B cell (primary cell): ENCODE data around the gene FOXI1. TPM values are rescaled to one million over a fixed set of nuclear protein-coding genes. Genes with fewer than 3 reads are reported as not detected.

Experiments
- ATAC-seq: fragments of 200-7000 bp; cut with Tn5 transposase; one replicate; pipeline ENCODE4 v1.10.0; 2021; ENCODE audit warnings: low read depth, mild to moderate bottlenecking, moderate number of reproducible peaks, moderate library complexity
- CTCF ChIA-PET: fragments of 350-600 bp; sonication (Branson Sonifier 250); formaldehyde crosslinking; loops from one replicate; lab custom pipeline; 2021; ENCODE audit warnings: antibody characterized with exemption, inconsistent platforms; lab: Charles Lee
- POLR2A ChIA-PET: fragments of 350-600 bp; sonication (Branson Sonifier 250); formaldehyde crosslinking; loops from one replicate; lab custom pipeline; 2021; ENCODE audit warnings: antibody characterized with exemption; lab: Charles Lee
- DNase-seq: peaks from one replicate; pipeline ENCODE4 v3.0.0; 2013
- H2AFZ ChIP-seq: 2 replicates; pipeline ENCODE4 v1.6.1; 2012; ENCODE audit warnings: mild to moderate bottlenecking, low read depth, low read length; ENCODE audit not compliant: insufficient read depth, poor library complexity, severe bottlenecking
- H3K27ac ChIP-seq, 2 donors: 1 replicate in 1 of 2; 2 replicates in 1 of 2; pipeline ENCODE4 v1.5.1; 2012 to 2013; ENCODE audit warnings: low read length in 2 of 2, mild to moderate bottlenecking in 2 of 2, moderate library complexity in 1 of 2
- H3K27me3 ChIP-seq, 4 experiments: fragments of 200-600 bp in 1 of 4; sonication (generic) in 1 of 4; replicated peaks in 1 of 4; 1 replicate in 2 of 4; 2 replicates in 2 of 4; pipeline versions ENCODE4 v1.6.1 to v1.7.0; 2013 to 2016; ENCODE audit warnings: low read length in 3 of 4, mild to moderate bottlenecking in 2 of 4, mixed read lengths in 1 of 4, moderate library complexity in 1 of 4; ENCODE audit not compliant: insufficient read depth in 4 of 4, control insufficient read depth in 3 of 4; ENCODE audit errors: control extremely low read depth in 1 of 4
- H3K36me3 ChIP-seq, 2 experiments: replicated peaks in 1 of 2; 1 replicate in 1 of 2; 2 replicates in 1 of 2; pipeline versions ENCODE4 v1.6.1 to v1.7.1; 2013; ENCODE audit warnings: low read length in 1 of 2; ENCODE audit not compliant: insufficient read depth in 2 of 2, control insufficient read depth in 1 of 2; ENCODE audit errors: control extremely low read depth in 1 of 2, extremely low read depth in 1 of 2
- H3K4me1 ChIP-seq, 2 donors: fragments of 200-600 bp in 1 of 2; sonication (generic) in 1 of 2; 1 replicate in 1 of 2; 2 replicates in 1 of 2; pipeline versions ENCODE4 v1.5.1 to v1.6.1; 2013 to 2017; ENCODE audit warnings: low read length in 2 of 2; ENCODE audit not compliant: control insufficient read depth in 2 of 2, insufficient read depth in 2 of 2
- H3K4me2 ChIP-seq: replicated peaks from 2 replicates; pipeline ENCODE3; 2012; ENCODE audit warnings: mild to moderate bottlenecking, low read depth, low read length; ENCODE audit not compliant: poor library complexity, severe bottlenecking
- H3K4me3 ChIP-seq, 5 experiments: fragments of 200-600 bp in 1 of 5; sonication (generic) in 1 of 5; 1 replicate in 3 of 5; 2 replicates in 2 of 5; pipeline versions ENCODE4 v1.5.1 to v1.7.0; 2011 to 2016; ENCODE audit warnings: low read length in 4 of 5, mild to moderate bottlenecking in 4 of 5, low read depth in 2 of 5, control low read depth in 1 of 5, moderate library complexity in 1 of 5; ENCODE audit not compliant: insufficient read depth in 1 of 5; ENCODE audit errors: control extremely low read depth in 1 of 5, extremely low read depth in 1 of 5
- H3K79me2 ChIP-seq: fragments of 200-600 bp; sonication (generic); one replicate; pipeline ENCODE4 v1.6.0; 2016; ENCODE audit warnings: low read length; ENCODE audit not compliant: control insufficient read depth, insufficient read depth
- H3K9ac ChIP-seq: fragments of 200-600 bp; sonication (generic); 2 replicates; pipeline ENCODE4 v1.6.1; 2017; ENCODE audit warnings: mild to moderate bottlenecking, low read length, moderate library complexity
- H3K9me3 ChIP-seq, 3 donors: one replicate each; pipeline versions ENCODE4 v1.6.1 to v1.7.1; 2013; ENCODE audit warnings: low read length in 2 of 3; ENCODE audit not compliant: control insufficient read depth in 2 of 3, insufficient read depth in 1 of 3; ENCODE audit errors: control extremely low read depth in 1 of 3
- H4K20me1 ChIP-seq: 2 replicates; pipeline ENCODE4 v1.6.0; 2012; ENCODE audit warnings: mild to moderate bottlenecking, low read length; ENCODE audit not compliant: insufficient read depth, control insufficient read depth, poor library complexity, severe bottlenecking
- H3K27ac Mint-ChIP-seq: one replicate; pipeline ENCODE4 v1.8.0; 2021; ENCODE audit warnings: mixed read lengths
- H3K27me3 Mint-ChIP-seq: one replicate; pipeline ENCODE4 v1.8.0; 2021; ENCODE audit warnings: mixed read lengths
- H3K4me1 Mint-ChIP-seq: one replicate; pipeline ENCODE4 v1.8.0; 2021; ENCODE audit warnings: mixed read lengths
- H3K4me3 Mint-ChIP-seq: one replicate; pipeline ENCODE4 v1.8.0; 2021; ENCODE audit warnings: mixed read lengths
- H3K9me3 Mint-ChIP-seq: one replicate; pipeline ENCODE4 v1.8.0; 2022; ENCODE audit warnings: mixed read lengths; ENCODE audit not compliant: insufficient read depth
- EZH2 ChIP-seq: IDR thresholded peaks from 2 replicates; pipeline ENCODE4 v1.6.1; 2012; ENCODE audit warnings: borderline replicate concordance, low read depth, mild to moderate bottlenecking, moderate library complexity, low read length; ENCODE audit not compliant: insufficient read depth, poor library complexity, severe bottlenecking
- WGBS: methylation state at CpG from one replicate; pipeline ENCODE4 v1.1.5; 2013; ENCODE audit warnings: missing lambda C conversion rate; ENCODE audit not compliant: insufficient coverage; 5-methylcytosine and 5-hydroxymethylcytosine counted together
- intact Hi-C: fragments of 100-400 bp; cut with micrococcal nuclease; formaldehyde crosslinking; loops from one replicate; pipeline ENCODE4 v1.10.0; 2022
- polyA minus RNA-seq: library from RNA; depleted of rRNA, polyadenylated mRNA; stranded (reverse); fragments of >200 nt; gene quantifications from 2 replicates; pipeline ENCODE4 v1.2.3, GENCODE V29; 2012
- polyA plus RNA-seq: library from polyadenylated mRNA; depleted of rRNA; stranded (reverse); fragments of >200 nt; gene quantifications from 2 replicates; pipeline ENCODE4 v1.2.3, GENCODE V29; 2012
- total RNA-seq, 2 donors: library from RNA; stranded (reverse); fragments of 120-200 nt in 1 of 2; gene quantifications; 1 replicate in 1 of 2; 2 replicates in 1 of 2; pipeline versions ENCODE4 v1.2.3 to v1.2.4, GENCODE V29; 2013 to 2022
- TF ChIP-seq, protein P1 (sequence below): fragments of 200-600 bp; IDR thresholded peaks from one replicate; pipeline ENCODE4 v1.8.0; 2022; ENCODE audit warnings: antibody characterized with exemption, mild to moderate bottlenecking

The FOXI1 gene
- total RNA-seq: not detected in 2 replicates
- total RNA-seq (2013): not detected
- 0.17 TPM in 1 of 2 replicates, not detected in the other for polyA plus RNA-seq
- 0.17 and 0.43 TPM in 2 replicates for polyA minus RNA-seq

DNA sequence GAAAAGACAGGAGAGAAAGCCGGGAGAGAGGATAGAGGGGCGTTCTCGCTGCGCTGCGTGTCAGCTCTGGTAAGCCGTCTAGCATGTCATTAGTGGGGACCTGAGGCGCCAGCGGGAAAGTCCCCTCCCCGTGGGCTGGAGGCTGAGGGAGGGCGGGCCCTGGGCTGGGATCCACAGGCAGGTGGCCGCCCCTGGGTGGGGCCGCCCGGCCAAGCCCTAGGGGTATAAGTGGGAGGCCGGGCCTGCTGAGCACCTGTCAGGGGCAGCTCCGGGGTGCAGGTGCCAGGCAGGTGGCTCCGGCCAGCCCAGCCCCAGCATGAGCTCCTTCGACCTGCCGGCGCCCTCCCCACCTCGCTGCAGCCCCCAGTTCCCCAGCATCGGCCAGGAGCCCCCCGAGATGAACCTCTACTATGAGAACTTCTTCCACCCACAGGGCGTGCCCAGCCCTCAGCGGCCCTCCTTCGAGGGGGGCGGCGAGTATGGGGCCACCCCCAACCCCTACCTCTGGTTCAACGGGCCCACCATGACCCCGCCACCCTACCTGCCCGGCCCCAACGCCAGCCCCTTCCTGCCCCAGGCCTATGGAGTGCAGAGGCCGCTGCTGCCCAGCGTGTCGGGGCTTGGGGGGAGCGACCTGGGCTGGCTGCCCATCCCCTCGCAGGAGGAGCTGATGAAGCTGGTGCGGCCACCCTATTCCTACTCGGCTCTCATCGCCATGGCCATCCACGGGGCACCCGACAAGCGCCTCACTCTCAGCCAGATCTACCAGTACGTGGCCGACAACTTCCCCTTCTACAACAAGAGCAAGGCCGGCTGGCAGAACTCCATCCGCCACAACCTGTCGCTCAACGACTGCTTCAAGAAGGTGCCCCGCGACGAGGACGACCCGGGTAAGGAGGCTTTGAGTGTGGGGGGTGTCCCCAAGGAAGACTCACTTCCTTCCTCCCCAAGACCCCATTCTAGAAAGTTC is at the start of gene FOXI1:
TSS of gene FOXI1 (plus strand) at position 256 of the 970 bp plus-strand sequence. CDS start at position 317, 61 bp downstream.
- no peak within 1 kb of the TSS for H2AFZ ChIP-seq
- no peak within 1 kb of the TSS for H3K4me3 Mint-ChIP-seq
- no peak within 1 kb of the TSS for H3K4me3 ChIP-seq
- peaks cover 0 to 4% (median 1%) of the 10 kb centered on the region in 4 experiments for H3K27me3 ChIP-seq
- 75% methylated on average over 44 of the region's 53 CpGs for WGBS
- H3K4me1 Mint-ChIP-seq: no peaks in the 10 kb centered on the region
- H3K27me3 Mint-ChIP-seq: peaks cover 9% of the 10 kb centered on the region
- H3K79me2 ChIP-seq: no peaks in the 10 kb centered on the region
- no peaks in the 10 kb centered on the region for H3K9me3 Mint-ChIP-seq
- ChIA-PET POLR2A (no interaction called here), CTCF (interaction anchor here (1.7 kb wide), 1 partner anchor 17 kb away, joined by 3 read pairs; no protein-coding TSS in a partner anchor)
- no peaks in the 10 kb centered on the region for H3K36me3 ChIP-seq
- H3K27ac Mint-ChIP-seq: no peak within 1 kb of the TSS
- no peak within 1 kb of the TSS for H3K27ac ChIP-seq
- ATAC-seq (no peak), DNase-seq (no peak)
- H3K9me3 ChIP-seq: peaks cover 0 to 5% (median 0%) of the 10 kb centered on the region in 3 donors
- TF ChIP-seq, protein P1, sequence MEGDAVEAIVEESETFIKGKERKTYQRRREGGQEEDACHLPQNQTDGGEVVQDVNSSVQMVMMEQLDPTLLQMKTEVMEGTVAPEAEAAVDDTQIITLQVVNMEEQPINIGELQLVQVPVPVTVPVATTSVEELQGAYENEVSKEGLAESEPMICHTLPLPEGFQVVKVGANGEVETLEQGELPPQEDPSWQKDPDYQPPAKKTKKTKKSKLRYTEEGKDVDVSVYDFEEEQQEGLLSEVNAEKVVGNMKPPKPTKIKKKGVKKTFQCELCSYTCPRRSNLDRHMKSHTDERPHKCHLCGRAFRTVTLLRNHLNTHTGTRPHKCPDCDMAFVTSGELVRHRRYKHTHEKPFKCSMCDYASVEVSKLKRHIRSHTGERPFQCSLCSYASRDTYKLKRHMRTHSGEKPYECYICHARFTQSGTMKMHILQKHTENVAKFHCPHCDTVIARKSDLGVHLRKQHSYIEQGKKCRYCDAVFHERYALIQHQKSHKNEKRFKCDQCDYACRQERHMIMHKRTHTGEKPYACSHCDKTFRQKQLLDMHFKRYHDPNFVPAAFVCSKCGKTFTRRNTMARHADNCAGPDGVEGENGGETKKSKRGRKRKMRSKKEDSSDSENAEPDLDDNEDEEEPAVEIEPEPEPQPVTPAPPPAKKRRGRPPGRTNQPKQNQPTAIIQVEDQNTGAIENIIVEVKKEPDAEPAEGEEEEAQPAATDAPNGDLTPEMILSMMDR: no peak
- TF ChIP-seq EZH2: no peak
- H3K4me2 ChIP-seq: no peak within 1 kb of the TSS
- intact Hi-C loops: no loop called here
- H3K4me1 ChIP-seq: no peaks in the 10 kb centered on the region
- no peaks in the 10 kb centered on the region for H4K20me1 ChIP-seq
- H3K9ac ChIP-seq: no peak within 1 kb of the TSS
